ENCODE data around the gene TFAM. TPM values are rescaled to one million over a fixed set of nuclear protein-coding genes. Genes with fewer than 3 reads are reported as not detected.

Gene TFAM
- total RNA-seq, 6 donors from 2014 or later = 6.3 to 28.1 (median 16.2) TPM

DNA sequence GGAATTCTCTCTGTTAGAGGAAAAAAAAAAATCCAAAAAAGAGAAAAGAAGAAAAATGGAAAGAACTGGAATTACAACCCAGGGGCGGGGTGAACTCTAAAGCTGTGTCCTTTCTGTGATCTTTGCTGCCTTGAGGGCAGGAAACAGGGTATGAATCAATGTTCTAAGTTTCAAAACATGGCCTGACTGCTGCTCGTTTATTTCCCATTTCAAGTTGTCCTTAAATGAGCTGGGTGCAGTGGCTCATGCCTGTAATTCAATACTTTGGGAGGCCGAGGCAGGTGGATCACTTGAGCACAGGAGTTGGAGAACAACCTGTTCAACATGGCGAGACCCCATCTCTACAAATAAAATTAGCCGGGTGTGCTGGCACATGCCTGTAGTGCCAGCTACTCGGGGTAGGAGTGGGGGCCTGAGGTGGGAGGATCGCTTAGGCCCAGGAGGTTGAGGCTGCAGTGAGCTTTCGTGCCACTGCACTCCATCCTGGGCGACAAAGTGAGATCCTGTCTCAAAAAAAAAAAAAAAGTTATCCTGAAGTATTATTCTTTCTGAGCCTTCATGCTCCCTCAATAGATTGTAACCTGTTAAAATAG, 24.7 kb upstream of the TFAM start:
- TF ChIP-seq POLR2A (IDR thresholded peaks at IDR 0.05) = no peak
- no peak for TF ChIP-seq EP300 (IDR thresholded peaks at IDR 0.05)
- TF ChIP-seq POLR2AphosphoS5 (IDR thresholded peaks at IDR 0.05) = no peak
- TF ChIP-seq, protein P1, sequence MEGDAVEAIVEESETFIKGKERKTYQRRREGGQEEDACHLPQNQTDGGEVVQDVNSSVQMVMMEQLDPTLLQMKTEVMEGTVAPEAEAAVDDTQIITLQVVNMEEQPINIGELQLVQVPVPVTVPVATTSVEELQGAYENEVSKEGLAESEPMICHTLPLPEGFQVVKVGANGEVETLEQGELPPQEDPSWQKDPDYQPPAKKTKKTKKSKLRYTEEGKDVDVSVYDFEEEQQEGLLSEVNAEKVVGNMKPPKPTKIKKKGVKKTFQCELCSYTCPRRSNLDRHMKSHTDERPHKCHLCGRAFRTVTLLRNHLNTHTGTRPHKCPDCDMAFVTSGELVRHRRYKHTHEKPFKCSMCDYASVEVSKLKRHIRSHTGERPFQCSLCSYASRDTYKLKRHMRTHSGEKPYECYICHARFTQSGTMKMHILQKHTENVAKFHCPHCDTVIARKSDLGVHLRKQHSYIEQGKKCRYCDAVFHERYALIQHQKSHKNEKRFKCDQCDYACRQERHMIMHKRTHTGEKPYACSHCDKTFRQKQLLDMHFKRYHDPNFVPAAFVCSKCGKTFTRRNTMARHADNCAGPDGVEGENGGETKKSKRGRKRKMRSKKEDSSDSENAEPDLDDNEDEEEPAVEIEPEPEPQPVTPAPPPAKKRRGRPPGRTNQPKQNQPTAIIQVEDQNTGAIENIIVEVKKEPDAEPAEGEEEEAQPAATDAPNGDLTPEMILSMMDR (IDR thresholded peaks at IDR 0.05) = no peak
- no peak for DNase-seq
- ATAC-seq (ENCODE audit: low FRiP score in 2 of 2) = no peak
- no peaks in the 10 kb centered on the region for H3K27me3 ChIP-seq
- no peaks in the 10 kb centered on the region for H3K9me3 ChIP-seq
- WGBS, 2 donors = 83 to 88% methylated on average over 9 of the region's 9 CpGs
- no peak overlapping the region for H3K27ac ChIP-seq
- H3K4me1 ChIP-seq = peaks cover 4 to 14% (median 9%) of the 10 kb centered on the region in 4 donors
- peaks cover 0 to 18% (median 0%) of the 10 kb centered on the region in 4 donors for H3K36me3 ChIP-seq
- H3K4me3 ChIP-seq = no peak overlapping the region

DNA sequence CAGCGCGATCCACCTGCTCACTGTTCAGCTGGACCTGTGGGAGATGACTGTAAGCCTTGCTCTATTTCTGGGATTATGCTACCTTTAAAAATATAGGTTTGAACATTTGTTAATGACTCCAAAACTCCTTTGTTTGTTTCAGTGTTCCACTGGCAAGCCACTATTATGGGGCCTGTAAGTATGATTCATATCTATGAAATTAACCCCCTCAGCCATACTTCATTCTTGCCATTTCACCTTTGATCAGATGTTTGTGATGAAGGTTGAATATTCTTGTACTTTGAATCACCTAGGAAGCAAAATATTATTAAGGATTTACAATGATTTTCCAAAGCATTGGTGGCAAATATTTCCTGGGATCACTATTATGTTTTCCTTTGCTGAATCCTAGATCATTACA, 23.9 kb upstream of the TFAM start:
- TF ChIP-seq EP300 (IDR thresholded peaks at IDR 0.05) (no peak), POLR2A (IDR thresholded peaks at IDR 0.05) (no peak), POLR2AphosphoS5 (IDR thresholded peaks at IDR 0.05) (no peak)
- TF ChIP-seq, protein P1 (IDR thresholded peaks at IDR 0.05) = no peak
- Histone ChIP-seq H3K36me3 (peaks cover 0 to 18% (median 0%) of the 10 kb centered on the region in 4 donors), H3K4me3 (no peak overlapping the region), H3K4me1 (peaks cover 4 to 14% (median 8%) of the 10 kb centered on the region in 4 donors), H3K27ac (no peak overlapping the region), H3K27me3 (no peaks in the 10 kb centered on the region), H3K9me3 (no peaks in the 10 kb centered on the region)
- ATAC-seq (ENCODE audit: low FRiP score in 2 of 2) (no peak), DNase-seq (no peak)
- 98 to 100% methylated on average over 2 of the region's 2 CpGs for WGBS, 2 donors

DNA sequence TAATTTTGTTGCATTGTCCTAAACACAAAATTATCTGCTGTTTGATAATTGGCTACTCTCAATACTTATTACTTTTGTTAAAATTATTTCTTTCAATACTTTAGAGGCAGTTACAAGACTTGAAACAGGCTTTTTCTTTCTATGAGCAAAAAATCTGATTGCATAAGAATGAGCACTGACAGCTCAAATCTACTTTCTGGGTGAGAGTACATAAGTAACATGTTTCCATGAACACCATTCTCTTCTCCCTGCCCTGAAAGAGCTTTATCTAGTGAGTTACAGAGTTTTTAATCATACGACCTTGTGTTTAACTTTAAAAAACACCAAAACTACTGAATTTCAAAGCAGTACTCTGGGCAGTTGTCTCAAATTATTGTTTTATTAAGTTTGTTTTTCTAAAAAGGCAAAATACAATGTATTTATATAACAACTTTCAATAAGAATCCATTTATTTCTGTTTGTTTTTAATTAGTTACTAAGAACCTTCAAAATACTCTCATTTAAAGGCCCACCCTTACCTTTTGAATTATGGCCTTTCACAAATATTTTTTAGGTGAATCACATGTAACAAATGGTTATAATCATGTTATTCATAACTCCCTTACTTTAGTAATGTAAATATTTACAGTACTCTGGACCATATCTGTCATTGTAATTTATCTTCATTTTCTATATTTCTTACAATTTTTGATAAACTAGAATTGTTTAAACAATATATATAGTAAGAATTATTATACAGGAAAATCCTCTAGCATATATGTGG, 23.0 kb upstream of the TFAM start:
- Histone ChIP-seq H3K4me3 (no peak overlapping the region), H3K9me3 (no peaks in the 10 kb centered on the region), H3K4me1 (peaks cover 4 to 9% (median 8%) of the 10 kb centered on the region in 4 donors), H3K27ac (no peak overlapping the region), H3K36me3 (peaks cover 0 to 18% (median 0%) of the 10 kb centered on the region in 4 donors), H3K27me3 (no peaks in the 10 kb centered on the region)
- TF ChIP-seq EP300 (IDR thresholded peaks at IDR 0.05) (no peak), POLR2A (IDR thresholded peaks at IDR 0.05) (no peak), POLR2AphosphoS5 (IDR thresholded peaks at IDR 0.05) (no peak)
- TF ChIP-seq, protein P1 (IDR thresholded peaks at IDR 0.05) = no peak
- WGBS, 2 donors = 80 to 89% methylated on average over 1 of the region's 1 CpG
- ATAC-seq (ENCODE audit: low FRiP score in 2 of 2) (no peak), DNase-seq (no peak)

DNA sequence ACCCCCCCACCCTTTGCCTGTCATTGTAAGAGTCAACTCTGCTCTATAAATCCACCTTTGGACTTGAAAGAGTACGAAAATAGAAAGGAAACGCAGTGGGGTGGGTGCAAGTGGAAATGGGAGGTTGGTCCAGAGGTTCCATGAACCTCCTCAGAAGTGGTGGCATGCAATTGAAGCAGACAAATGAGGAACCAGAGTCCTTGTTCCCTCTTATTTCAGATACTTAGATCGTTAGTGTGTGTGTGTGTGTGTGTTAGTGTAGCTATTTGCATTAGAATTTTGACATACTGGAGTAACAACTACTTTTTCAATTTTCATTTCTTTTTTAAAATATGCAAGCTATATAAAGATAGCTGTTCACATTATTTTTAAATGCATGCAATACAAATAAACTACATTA, 18.1 kb upstream of the TFAM start:
- ATAC-seq (ENCODE audit: low FRiP score in 2 of 2) = no peak
- H3K4me3 ChIP-seq = no peak overlapping the region
- peaks cover 0 to 16% (median 0%) of the 10 kb centered on the region in 4 donors for H3K36me3 ChIP-seq
- H3K27ac ChIP-seq = no peak overlapping the region
- H3K4me1 ChIP-seq = no peaks in the 10 kb centered on the region
- no peaks in the 10 kb centered on the region for H3K9me3 ChIP-seq
- TF ChIP-seq POLR2A (IDR thresholded peaks at IDR 0.05) = no peak
- TF ChIP-seq EP300 (IDR thresholded peaks at IDR 0.05) = no peak
- no peak for TF ChIP-seq POLR2AphosphoS5 (IDR thresholded peaks at IDR 0.05)
- TF ChIP-seq, protein P1 (IDR thresholded peaks at IDR 0.05) = no peak
- no peak for DNase-seq
- no peaks in the 10 kb centered on the region for H3K27me3 ChIP-seq
- 63 to 71% methylated on average over 3 of the region's 3 CpGs for WGBS, 2 donors

Measured in upper lobe of left lung (tissue), 6 donors.